Esophagus muscularis mucosa (tissue), 4 donors: ENCODE results near the gene EPM2A. TPM values are rescaled to one million over a fixed set of nuclear protein-coding genes. Genes with fewer than 3 reads are reported as not detected.

Source experiments
- DNase-seq: peaks from one replicate; pipeline ENCODE4 v3.0.0-alpha.2; 2017; ENCODE audit errors: extremely low spot score
- H3K27ac ChIP-seq, 4 donors: fragments of 200-600 bp; sonication (generic); replicated peaks in 1 of 4; 1 replicate in 3 of 4; 2 replicates in 1 of 4; pipeline ENCODE4 v1.5.1; 2016 to 2019; ENCODE audit warnings: mild to moderate bottlenecking in 1 of 4
- H3K27me3 ChIP-seq, 4 donors: fragments of 200-600 bp; sonication (generic); one replicate each; pipeline versions ENCODE4 v1.5.1 to v1.6.0; 2016 to 2019
- H3K36me3 ChIP-seq, 4 donors: fragments of 200-600 bp; sonication (generic); one replicate each; pipeline ENCODE4 v1.5.1; 2016 to 2019
- H3K4me1 ChIP-seq, 4 donors: fragments of 200-600 bp; sonication (generic); one replicate each; pipeline ENCODE4 v1.5.1; 2016 to 2019
- H3K4me3 ChIP-seq, 4 donors: fragments of 200-600 bp; sonication (generic); 1 replicate in 2 of 4; 2 replicates in 2 of 4; pipeline ENCODE4 v1.5.1; 2016 to 2019; ENCODE audit warnings: mild to moderate bottlenecking in 4 of 4, moderate library complexity in 1 of 4
- H3K9me3 ChIP-seq, 4 donors: fragments of 200-600 bp; sonication (generic); 1 replicate in 3 of 4; 2 replicates in 1 of 4; pipeline ENCODE4 v1.5.1; 2016 to 2019
- EP300 ChIP-seq: sonication (generic); formaldehyde crosslinking; IDR thresholded peaks from one replicate; pipeline ENCODE4 v1.6.1; 2017; ENCODE audit warnings: antibody characterized with exemption
- POLR2A ChIP-seq: fragments of 450-650 bp; IDR thresholded peaks from one replicate; pipeline ENCODE4 v1.6.1; 2017; ENCODE audit warnings: antibody characterized with exemption, moderate library complexity, mild to moderate bottlenecking, low read depth
- POLR2AphosphoS5 ChIP-seq, 2 donors: sonication (generic); formaldehyde crosslinking; IDR thresholded peaks; one replicate each; pipeline ENCODE4 v1.6.1; 2017; ENCODE audit warnings: antibody characterized with exemption in 2 of 2
- WGBS: methylation state at CpG from one replicate; pipeline ENCODE4 v1.1.5; 2018; 5-methylcytosine and 5-hydroxymethylcytosine counted together
- intact Hi-C: fragments of 100-400 bp; cut with DNase I; formaldehyde crosslinking; loops from one replicate; pipeline ENCODE4 v1.15.1; 2023
- total RNA-seq, 4 donors: library from RNA; depleted of rRNA; stranded (reverse); fragments of >200 nt; gene quantifications; one replicate each; pipeline versions ENCODE4 v1.1.0 to v1.2.1, GENCODE V29; 2016
- TF ChIP-seq, protein P1 (sequence below), 3 experiments: fragments of 200-600 bp in 2 of 3; fragments of 450-650 bp in 1 of 3; sonication (generic) in 2 of 3; IDR thresholded peaks; one replicate each; pipeline ENCODE4 v1.5.1; 2017 to 2019; ENCODE audit warnings: antibody characterized with exemption in 3 of 3, mild to moderate bottlenecking in 2 of 3, moderate library complexity in 1 of 3

The EPM2A gene
- total RNA-seq, 4 donors from 2014 or later = 59.8 to 129 (median 75.0) TPM

DNA sequence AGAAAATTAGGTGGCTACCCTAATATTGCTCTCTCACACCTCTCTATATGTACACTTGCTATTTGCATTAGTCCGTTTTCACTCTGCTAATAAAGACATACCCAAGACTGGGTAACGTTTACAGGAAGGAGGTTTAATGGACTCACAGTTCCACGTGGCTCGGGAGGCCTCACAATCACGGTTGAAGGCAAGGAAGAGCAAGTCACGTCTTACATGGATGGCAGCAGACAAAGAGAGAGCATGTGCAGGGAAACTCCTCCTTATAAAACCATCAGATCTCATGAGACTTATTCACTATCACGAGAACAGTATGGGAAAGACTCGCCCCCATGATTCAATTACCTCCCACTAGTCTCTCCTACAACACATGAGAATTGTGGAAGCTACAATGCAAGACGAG lies 53.4 kb downstream of the EPM2A start:
- Histone ChIP-seq H3K9me3 (peaks cover 0 to 4% (median 0%) of the 10 kb centered on the region in 4 donors), H3K36me3 (peaks cover 0 to 41% (median 11%) of the 10 kb centered on the region in 4 donors), H3K4me3 (no peak overlapping the region), H3K27me3 (no peaks in the 10 kb centered on the region), H3K27ac (no peak overlapping the region), H3K4me1 (peaks cover 0 to 5% (median 2%) of the 10 kb centered on the region in 4 donors)
- intact Hi-C loops = no loop called here
- TF ChIP-seq EP300 = no peak
- TF ChIP-seq, protein P1, sequence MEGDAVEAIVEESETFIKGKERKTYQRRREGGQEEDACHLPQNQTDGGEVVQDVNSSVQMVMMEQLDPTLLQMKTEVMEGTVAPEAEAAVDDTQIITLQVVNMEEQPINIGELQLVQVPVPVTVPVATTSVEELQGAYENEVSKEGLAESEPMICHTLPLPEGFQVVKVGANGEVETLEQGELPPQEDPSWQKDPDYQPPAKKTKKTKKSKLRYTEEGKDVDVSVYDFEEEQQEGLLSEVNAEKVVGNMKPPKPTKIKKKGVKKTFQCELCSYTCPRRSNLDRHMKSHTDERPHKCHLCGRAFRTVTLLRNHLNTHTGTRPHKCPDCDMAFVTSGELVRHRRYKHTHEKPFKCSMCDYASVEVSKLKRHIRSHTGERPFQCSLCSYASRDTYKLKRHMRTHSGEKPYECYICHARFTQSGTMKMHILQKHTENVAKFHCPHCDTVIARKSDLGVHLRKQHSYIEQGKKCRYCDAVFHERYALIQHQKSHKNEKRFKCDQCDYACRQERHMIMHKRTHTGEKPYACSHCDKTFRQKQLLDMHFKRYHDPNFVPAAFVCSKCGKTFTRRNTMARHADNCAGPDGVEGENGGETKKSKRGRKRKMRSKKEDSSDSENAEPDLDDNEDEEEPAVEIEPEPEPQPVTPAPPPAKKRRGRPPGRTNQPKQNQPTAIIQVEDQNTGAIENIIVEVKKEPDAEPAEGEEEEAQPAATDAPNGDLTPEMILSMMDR (IDR thresholded peaks at IDR 0.05) = no peak
- no peak for TF ChIP-seq POLR2AphosphoS5 (IDR thresholded peaks at IDR 0.05)
- no peak for TF ChIP-seq POLR2A
- DNase-seq = no peak
- WGBS = 81% methylated on average over 9 of the region's 9 CpGs

- 77% methylated on average over 4 of the region's 5 CpGs for WGBS
- H3K36me3 ChIP-seq = peaks cover 0 to 13% (median 8%) of the 10 kb centered on the region in 4 donors
- no peak overlapping the region for H3K27ac ChIP-seq
- no peak for DNase-seq
- peaks cover 11 to 24% (median 17%) of the 10 kb centered on the region in 4 donors for H3K4me1 ChIP-seq
- H3K4me3 ChIP-seq = no peak overlapping the region
- intact Hi-C loops = no loop called here
- H3K27me3 ChIP-seq = no peaks in the 10 kb centered on the region
- H3K9me3 ChIP-seq = peaks cover 0 to 4% (median 0%) of the 10 kb centered on the region in 4 donors
- TF ChIP-seq EP300 (no peak), POLR2A (no peak), POLR2AphosphoS5 (IDR thresholded peaks at IDR 0.05) (no peak)
- TF ChIP-seq, protein P1 (IDR thresholded peaks at IDR 0.05) = no peak
Measured at GRCh38 chr6:145673504-145673903, 61.8 kb downstream of the EPM2A start.

- intact Hi-C loops = no loop called here
Measured at GRCh38 chr6:145670311-145670710, 65.0 kb downstream of the EPM2A start.

DNA sequence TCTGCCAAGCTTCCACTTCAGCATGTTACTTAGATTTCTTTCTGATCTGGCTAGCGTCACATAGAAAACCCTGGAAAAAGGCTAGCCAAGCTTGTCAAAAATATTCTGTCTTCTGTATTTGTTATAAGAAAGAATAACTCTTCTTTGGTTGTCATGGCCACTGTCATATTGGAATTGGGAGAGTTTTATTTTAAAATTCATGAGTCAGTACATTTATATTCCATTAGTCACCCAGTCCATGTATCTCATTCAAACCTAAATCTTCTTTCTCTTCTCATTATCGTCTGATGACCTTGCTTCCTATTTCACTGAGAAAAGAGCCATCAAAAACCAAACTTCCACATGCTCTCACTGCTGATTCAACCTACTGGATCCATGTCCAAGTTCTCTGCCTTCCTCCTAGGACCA lies 65.7 kb downstream of the EPM2A start:
- no peak for TF ChIP-seq POLR2A
- TF ChIP-seq, protein P1 (IDR thresholded peaks at IDR 0.05) = no peak
- TF ChIP-seq EP300 = no peak
- no peak for TF ChIP-seq POLR2AphosphoS5 (IDR thresholded peaks at IDR 0.05)
- Histone ChIP-seq H3K27ac (peak overlapping the region; percentile 4 to 21 (median 19)), H3K36me3 (peaks cover 0 to 13% (median 8%) of the 10 kb centered on the region in 4 donors), H3K4me1 (peaks cover 11 to 24% (median 17%) of the 10 kb centered on the region in 4 donors), H3K9me3 (no peaks in the 10 kb centered on the region), H3K4me3 (no peak overlapping the region), H3K27me3 (no peaks in the 10 kb centered on the region)
- 21% methylated on average over 2 of the region's 2 CpGs for WGBS
- no peak for DNase-seq
- intact Hi-C loops = no loop called here

More at GRCh38 chr6:145670311-145670710, 65.0 kb downstream of the EPM2A start:
- DNase-seq = no peak
- TF ChIP-seq, protein P1 (IDR thresholded peaks at IDR 0.05) = no peak
- TF ChIP-seq POLR2A (no peak), EP300 (no peak), POLR2AphosphoS5 (IDR thresholded peaks at IDR 0.05) (no peak)
- peak overlapping the region in 1 of 4 donors; percentile 19 for H3K27ac ChIP-seq
- peaks cover 11 to 24% (median 17%) of the 10 kb centered on the region in 4 donors for H3K4me1 ChIP-seq
- H3K36me3 ChIP-seq = peaks cover 0 to 13% (median 8%) of the 10 kb centered on the region in 4 donors
- 33% methylated on average over 1 of the region's 1 CpG for WGBS
- no peaks in the 10 kb centered on the region for H3K27me3 ChIP-seq
- H3K4me3 ChIP-seq = no peak overlapping the region
- no peaks in the 10 kb centered on the region for H3K9me3 ChIP-seq

- no peak for DNase-seq
- peaks cover 0 to 8% (median 6%) of the 10 kb centered on the region in 4 donors for H3K36me3 ChIP-seq
- 68% methylated on average over 1 of the region's 1 CpG for WGBS
- H3K9me3 ChIP-seq = no peaks in the 10 kb centered on the region
- peak overlapping the region in 1 of 4 donors; percentile 19 for H3K27ac ChIP-seq
- TF ChIP-seq POLR2AphosphoS5 (IDR thresholded peaks at IDR 0.05) (no peak), EP300 (no peak), POLR2A (no peak)
- TF ChIP-seq, protein P1 (IDR thresholded peaks at IDR 0.05) = no peak
- no peaks in the 10 kb centered on the region for H3K27me3 ChIP-seq
- intact Hi-C loops = no loop called here
- H3K4me1 ChIP-seq = peaks cover 11 to 21% (median 17%) of the 10 kb centered on the region in 4 donors
- H3K4me3 ChIP-seq = no peak overlapping the region
Measured at GRCh38 chr6:145668844-145669243, 66.5 kb downstream of the EPM2A start.
